GM19035 (cell line): ENCODE results near the gene RSPRY1.
"Not testable (repeated sequence)": the region's sequence is repeated elsewhere in the genome, so short reads cannot be mapped to it uniquely, and the experiment has no call there.

ENCODE experiments used
- ATAC-seq: cut with Tn5 transposase; IDR thresholded peaks from one replicate; pipeline ENCODE4 v1.9.1; 2021; ENCODE audit not compliant: unreplicated experiment

RSPRY1 gene

GRCh38 chr16:57268804-57269800 is 83.0 kb downstream of the RSPRY1 start:
- no peak for ATAC-seq

- ATAC-seq = no peak
These were observed 84.3 kb downstream of the RSPRY1 start for GRCh38 chr16:57270221-57271062.

- ATAC-seq = no peak
These were observed 84.9 kb downstream of the RSPRY1 start for GRCh38 chr16:57271063-57271345.

- ATAC-seq = no peak
These were observed 85.9 kb downstream of the RSPRY1 start for GRCh38 chr16:57271867-57272495.

- no peak for ATAC-seq
These were observed 87.2 kb downstream of the RSPRY1 start for GRCh38 chr16:57273359-57273758.

- no peak for ATAC-seq
These were observed 87.7 kb downstream of the RSPRY1 start for GRCh38 chr16:57273826-57274225.

GRCh38 chr16:57275946-57276345 is 89.8 kb downstream of the RSPRY1 start:
- ATAC-seq = not testable (repeated sequence)

- ATAC-seq = no peak
These were observed 90.5 kb downstream of the RSPRY1 start for GRCh38 chr16:57276596-57276995.

- no peak for ATAC-seq
These were observed 91.5 kb downstream of the RSPRY1 start for GRCh38 chr16:57277586-57277985.

- no peak for ATAC-seq
These were observed 92.4 kb downstream of the RSPRY1 start for GRCh38 chr16:57278494-57278893.

- no peak for ATAC-seq
These were observed 93.9 kb downstream of the RSPRY1 start for GRCh38 chr16:57279780-57280638.

GRCh38 chr16:57281791-57282190 is 95.7 kb downstream of the RSPRY1 start:
- ATAC-seq = no peak

- ATAC-seq = no peak
These were observed 96.5 kb downstream of the RSPRY1 start for GRCh38 chr16:57282510-57283213.

GRCh38 chr16:57283214-57283958 is 97.3 kb downstream of the RSPRY1 start:
- no peak for ATAC-seq

GRCh38 chr16:57283959-57284208 is 97.8 kb downstream of the RSPRY1 start:
- no peak for ATAC-seq

- no peak for ATAC-seq
These were observed 98.3 kb downstream of the RSPRY1 start, which contains the start of gene PLLP for GRCh38 chr16:57284209-57284951. PLLP (minus strand) TSS chr16:57284672; CDS start chr16:57284540, 132 bp downstream.

- no peak for ATAC-seq
These were observed 98.8 kb downstream of the RSPRY1 start for GRCh38 chr16:57284952-57285363.

GRCh38 chr16:57285379-57285778 is 99.2 kb downstream of the RSPRY1 start:
- ATAC-seq = no peak
